ENCODE measurements around the gene WDR45B. TPM values are rescaled to one million over a fixed set of nuclear protein-coding genes. Genes with fewer than 3 reads are reported as not detected.
"Not testable (repeated sequence)": the region's sequence is repeated elsewhere in the genome, so short reads cannot be mapped to it uniquely, and the experiment has no call there.

The WDR45B gene
- total RNA-seq, 2 donors from 2014 or later = 66.0 to 204 TPM

DNA sequence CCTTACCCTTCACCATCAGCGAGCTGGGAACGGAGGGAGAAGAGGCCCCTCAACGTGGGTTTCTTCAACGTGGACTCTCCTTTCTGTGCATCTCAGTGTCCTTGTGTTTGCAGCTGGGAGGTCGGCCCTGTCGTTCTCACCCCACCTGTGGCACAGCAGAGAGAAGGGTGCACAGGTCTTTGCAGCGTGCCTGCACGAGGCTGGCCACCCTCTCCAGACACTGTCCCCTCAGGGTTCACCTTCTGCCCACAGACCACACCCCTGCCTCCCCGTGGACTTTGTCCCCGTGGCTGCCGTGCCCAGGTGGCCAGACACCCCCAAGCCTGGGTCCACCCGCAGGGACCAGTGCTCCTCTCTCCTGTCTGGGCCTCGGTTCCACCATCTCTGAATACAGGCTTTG, 7.3 kb upstream of the WDR45B start:
- no peaks in the 10 kb centered on the region for H3K4me1 Mint-ChIP-seq
- H3K36me3 Mint-ChIP-seq (ENCODE audit: low read depth) = no peaks in the 10 kb centered on the region
- H3K27ac Mint-ChIP-seq = no peak overlapping the region
- no peak for ATAC-seq (replicated peaks)
- H3K27me3 Mint-ChIP-seq = no peaks in the 10 kb centered on the region
- no peaks in the 10 kb centered on the region for H3K9me3 Mint-ChIP-seq
- H3K4me3 Mint-ChIP-seq = no peak overlapping the region

DNA sequence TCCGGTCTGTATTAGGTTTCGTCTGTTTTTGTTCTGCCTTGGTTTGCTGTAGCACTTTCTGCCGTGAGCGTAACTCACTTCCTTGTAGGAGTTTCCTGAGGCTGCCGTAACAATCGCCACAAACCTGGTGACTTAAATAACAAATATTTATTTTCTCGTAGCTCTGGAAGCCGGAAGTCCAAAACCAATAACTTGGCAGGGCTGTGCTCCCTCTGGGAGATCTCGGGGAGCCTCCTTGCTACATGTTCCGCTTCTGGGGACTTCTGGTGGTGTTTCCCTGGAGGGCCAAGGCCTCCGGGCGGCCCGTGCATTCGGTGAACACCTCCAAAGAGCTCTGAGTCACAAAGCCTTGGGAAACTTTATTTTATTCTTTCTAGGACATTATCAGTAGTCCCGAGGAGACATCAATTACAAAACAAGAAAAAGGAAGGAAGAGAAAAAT, 6.8 kb upstream of the WDR45B start:
- H3K36me3 Mint-ChIP-seq (ENCODE audit: low read depth) = no peaks in the 10 kb centered on the region
- H3K4me1 Mint-ChIP-seq = peaks cover under 1% of the 10 kb centered on the region
- H3K27ac Mint-ChIP-seq = no peak overlapping the region
- no peak for ATAC-seq (replicated peaks)
- H3K9me3 Mint-ChIP-seq = no peaks in the 10 kb centered on the region
- H3K27me3 Mint-ChIP-seq = no peaks in the 10 kb centered on the region
- no peak overlapping the region for H3K4me3 Mint-ChIP-seq

DNA sequence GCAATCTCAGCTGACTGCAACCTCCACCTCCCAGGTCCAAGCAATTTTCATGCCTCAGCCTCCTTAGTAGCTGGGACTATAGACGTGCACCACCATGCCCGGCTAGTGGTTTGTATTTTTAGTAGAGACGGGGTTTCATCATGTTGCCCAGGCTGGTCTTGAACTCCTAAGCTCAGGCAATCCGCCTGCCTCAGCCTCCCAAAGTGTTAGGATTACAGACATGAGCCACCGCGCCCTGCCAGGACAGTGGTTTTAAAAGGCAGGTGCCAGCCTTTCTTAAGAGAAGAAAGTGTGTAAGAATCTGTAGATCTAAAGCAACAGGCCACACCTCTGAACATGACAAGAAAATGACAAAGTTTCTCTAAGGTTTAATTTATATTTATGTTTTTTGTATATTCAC, 6.4 kb upstream of the WDR45B start:
- not testable (repeated sequence) for H3K36me3 Mint-ChIP-seq (ENCODE audit: low read depth); H3K27me3 Mint-ChIP-seq; H3K9me3 Mint-ChIP-seq; H3K4me1 Mint-ChIP-seq; H3K4me3 Mint-ChIP-seq; ATAC-seq (replicated peaks); H3K27ac Mint-ChIP-seq

DNA sequence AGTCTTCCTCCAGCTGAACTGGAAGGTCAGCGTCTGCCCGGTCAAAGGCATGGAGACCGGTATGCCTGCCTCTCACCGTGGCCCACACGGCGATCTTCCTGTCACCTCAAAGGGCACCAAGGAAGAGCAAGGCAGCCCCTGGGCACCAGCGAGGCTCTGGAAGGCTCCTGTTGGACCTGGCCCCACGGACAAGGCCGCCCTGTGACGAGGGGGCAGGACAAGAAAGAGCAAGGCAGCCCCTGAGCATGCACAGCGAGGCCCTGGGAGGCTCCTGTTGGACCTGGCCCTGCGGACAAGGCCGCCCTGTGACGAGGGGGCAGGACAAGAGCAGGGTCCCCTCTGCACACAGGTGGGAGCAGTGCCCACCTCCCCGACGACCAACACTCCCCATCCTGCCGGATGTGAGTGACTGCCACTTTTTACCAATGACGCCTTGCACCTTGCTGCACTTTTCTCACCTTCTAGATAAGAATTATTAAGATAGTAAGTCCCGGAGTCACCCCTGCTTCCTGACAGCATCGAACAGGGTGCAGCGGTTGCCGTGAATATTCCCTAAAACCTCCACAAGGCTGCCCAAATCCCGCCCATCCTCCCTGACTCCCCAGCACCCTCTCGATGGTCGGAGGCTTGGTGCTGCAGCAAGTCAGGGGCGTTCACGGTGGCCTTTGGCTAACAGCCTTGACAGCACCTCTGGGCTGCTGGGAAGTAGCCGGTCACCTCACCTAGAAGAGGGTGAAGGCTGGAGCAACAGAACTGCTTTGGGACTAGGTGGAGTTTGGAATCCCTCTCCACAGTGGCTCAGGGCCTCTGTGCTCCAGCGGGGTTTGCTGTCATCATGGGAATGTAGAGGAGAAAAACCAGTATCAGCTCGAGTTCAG, 5.6 kb upstream of the WDR45B start:
- Mint-ChIP-seq H3K27me3 (no peaks in the 10 kb centered on the region), H3K9me3 (no peaks in the 10 kb centered on the region), H3K4me3 (no peak overlapping the region), H3K4me1 (peaks cover 5% of the 10 kb centered on the region), H3K27ac (no peak overlapping the region), H3K36me3 (ENCODE audit: low read depth) (no peaks in the 10 kb centered on the region)
- no peak for ATAC-seq (replicated peaks)

DNA sequence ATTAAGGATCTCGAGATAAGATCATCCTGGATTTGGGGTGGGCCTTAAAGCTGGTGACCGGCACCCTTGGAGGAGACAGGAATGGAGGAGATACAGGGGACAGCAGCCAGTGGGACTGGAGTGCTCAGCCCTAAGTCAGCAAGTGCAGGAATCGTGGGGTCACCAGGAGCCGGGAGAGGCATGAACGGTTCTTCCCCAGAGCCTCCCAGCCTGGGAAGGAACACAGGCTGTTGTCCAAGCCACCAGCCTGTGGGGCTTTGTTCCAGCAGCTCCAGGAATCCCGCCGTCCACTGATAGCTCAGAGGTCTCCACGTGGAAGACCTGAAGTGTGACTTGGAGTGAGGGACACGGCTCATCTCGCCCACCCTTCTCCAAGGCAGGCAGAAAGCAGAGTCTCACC, 2.5 kb upstream of the WDR45B start:
- no peaks in the 10 kb centered on the region for H3K27me3 Mint-ChIP-seq

DNA sequence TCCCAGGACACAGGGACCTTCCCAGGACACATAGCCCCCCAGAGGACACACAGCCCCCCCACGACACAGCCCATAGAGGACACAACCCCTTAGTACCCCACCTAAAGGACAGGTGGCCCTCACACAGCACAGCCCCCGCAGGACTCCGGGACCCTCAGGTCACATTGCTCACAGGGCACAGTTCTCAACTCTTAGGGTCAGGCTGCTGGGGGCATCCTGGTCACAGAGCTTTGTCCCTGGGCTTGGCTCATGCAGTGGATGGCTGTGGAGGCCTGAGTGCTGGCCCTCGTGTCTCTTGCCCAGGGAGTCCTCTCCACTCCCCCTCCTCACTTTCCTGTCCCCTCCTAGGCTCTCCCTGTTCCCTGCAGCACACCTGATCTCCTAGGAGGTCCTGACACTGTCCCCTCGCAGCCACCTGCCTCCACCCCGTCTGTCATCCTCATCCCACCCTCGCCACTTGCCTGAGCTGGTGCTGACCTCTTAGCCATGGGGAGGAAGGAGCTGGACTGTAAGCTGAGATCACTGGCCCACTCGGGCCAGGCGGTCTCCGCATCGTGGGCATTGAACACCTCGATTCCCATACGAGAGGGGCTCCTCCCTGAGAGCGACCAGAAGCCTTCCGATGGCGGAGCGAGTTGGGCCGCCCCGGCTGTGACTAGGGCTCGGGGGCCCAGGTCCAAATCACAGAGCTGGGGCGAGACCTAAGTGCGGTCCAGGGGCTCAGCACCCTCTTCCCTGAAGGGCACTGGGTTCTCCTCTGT, 1.4 kb upstream of the WDR45B start:
- no peak for ATAC-seq (replicated peaks)
- peaks cover 30% of the 10 kb centered on the region for H3K36me3 Mint-ChIP-seq (ENCODE audit: low read depth)
- H3K4me1 Mint-ChIP-seq = peaks cover 14% of the 10 kb centered on the region
- peak overlapping the region; percentile 83 for H3K4me3 Mint-ChIP-seq
- no peaks in the 10 kb centered on the region for H3K9me3 Mint-ChIP-seq
- no peaks in the 10 kb centered on the region for H3K27me3 Mint-ChIP-seq
- peak overlapping the region; percentile 72 for H3K27ac Mint-ChIP-seq

More for the DNA sequence above, 2.5 kb upstream of the WDR45B start:
- ATAC-seq (replicated peaks) = no peak
- H3K27ac Mint-ChIP-seq = peak overlapping the region; percentile 72
- H3K36me3 Mint-ChIP-seq (ENCODE audit: low read depth) = peaks cover 20% of the 10 kb centered on the region
- peaks cover 8% of the 10 kb centered on the region for H3K4me1 Mint-ChIP-seq
- H3K4me3 Mint-ChIP-seq = peak overlapping the region; percentile 83
- no peaks in the 10 kb centered on the region for H3K9me3 Mint-ChIP-seq

DNA sequence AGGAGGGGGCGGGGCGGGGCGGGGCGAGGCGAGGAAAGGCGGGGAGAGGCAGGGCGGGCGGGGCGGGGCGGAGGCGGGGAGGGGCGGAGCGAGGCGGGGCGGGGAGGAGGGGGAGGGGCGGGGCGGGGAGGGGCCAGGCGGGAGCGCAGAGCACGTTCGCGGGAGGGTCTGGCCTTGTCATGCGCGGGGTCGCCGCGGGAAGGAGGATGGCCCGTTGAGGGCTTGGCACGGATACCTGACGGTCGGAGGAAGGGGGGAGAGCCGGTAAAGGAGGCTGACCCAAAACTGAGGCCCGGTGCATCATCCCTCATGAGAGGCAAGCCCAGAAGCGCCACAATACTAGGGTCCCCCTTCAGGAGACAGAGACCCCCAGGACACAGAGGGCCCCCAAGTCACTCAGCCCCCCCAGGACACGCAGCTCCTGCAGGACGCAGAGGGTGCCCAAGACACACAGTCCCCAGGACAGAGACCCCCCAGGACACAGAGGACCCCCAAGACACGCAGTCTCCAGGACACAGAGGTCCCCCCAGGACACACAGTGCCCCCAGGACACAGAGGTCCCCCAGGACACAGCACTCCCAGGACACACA, 593 bp upstream of the WDR45B start:
- H3K27me3 Mint-ChIP-seq = no peaks in the 10 kb centered on the region
- peak overlapping the region; percentile 83 for H3K4me3 Mint-ChIP-seq
- peaks cover 14% of the 10 kb centered on the region for H3K4me1 Mint-ChIP-seq
- peaks cover 38% of the 10 kb centered on the region for H3K36me3 Mint-ChIP-seq (ENCODE audit: low read depth)
- no peak overlapping the region for H3K27ac Mint-ChIP-seq
- no peaks in the 10 kb centered on the region for H3K9me3 Mint-ChIP-seq
- peak; percentile 10 for ATAC-seq (replicated peaks)

DNA sequence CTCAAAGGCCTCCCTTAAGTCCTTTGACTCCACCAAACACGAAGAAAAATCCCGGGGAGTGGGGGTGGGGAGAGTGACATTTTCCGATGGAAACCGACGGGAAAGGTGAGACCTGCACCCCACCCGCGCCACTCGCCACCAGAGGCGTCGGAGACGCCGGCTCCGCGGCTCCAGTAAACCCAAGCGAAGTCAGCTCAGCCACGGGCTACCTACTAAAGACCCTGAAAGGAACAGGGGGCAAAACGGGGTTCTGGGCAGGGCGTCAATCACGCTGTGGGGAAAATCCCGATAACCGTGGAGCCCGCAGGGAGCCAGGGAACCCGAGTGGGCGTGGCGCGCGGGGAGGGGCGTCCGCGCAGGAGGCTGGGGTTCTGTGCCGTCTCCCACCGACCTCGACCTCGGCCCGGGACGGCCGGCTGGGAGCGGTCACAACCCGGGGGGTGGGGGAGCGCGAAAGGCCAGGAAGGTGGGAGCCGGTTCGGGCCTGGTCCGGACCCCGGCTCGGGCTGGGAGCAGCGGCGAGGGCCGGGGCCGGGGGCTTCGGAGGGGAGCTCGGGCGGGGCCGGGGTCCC, 565 bp downstream of the WDR45B start:
- Mint-ChIP-seq H3K9me3 (no peaks in the 10 kb centered on the region), H3K27me3 (no peaks in the 10 kb centered on the region), H3K4me1 (peaks cover 14% of the 10 kb centered on the region), H3K27ac (peak overlapping the region; percentile 83), H3K4me3 (peak overlapping the region; percentile 83), H3K36me3 (ENCODE audit: low read depth) (peaks cover 50% of the 10 kb centered on the region)
- peak; percentile 53 for ATAC-seq (replicated peaks)

DNA sequence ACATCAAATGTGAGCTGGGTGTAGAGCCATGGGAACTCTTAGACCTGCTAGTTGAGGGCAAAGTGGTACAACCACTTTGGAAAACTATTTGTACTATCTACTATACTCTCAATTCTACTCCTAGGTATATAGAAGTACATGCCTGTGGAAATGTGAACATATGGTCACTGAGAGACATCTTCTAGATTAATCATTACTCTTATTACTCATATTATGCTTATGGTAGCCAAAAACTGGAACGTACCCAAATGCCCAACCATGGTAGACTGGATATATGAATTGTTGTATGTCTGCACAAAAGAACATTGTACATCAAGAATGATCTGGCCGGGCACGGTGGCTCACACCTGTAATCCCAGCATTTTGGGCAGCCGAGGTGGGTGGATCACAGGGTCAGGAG, 2.7 kb downstream of the WDR45B start:
- H3K27me3 Mint-ChIP-seq = no peaks in the 10 kb centered on the region
- no peak for ATAC-seq (replicated peaks)
- H3K36me3 Mint-ChIP-seq (ENCODE audit: low read depth) = peaks cover 72% of the 10 kb centered on the region
- peak overlapping the region; percentile 83 for H3K4me3 Mint-ChIP-seq
- H3K4me1 Mint-ChIP-seq = peaks cover 14% of the 10 kb centered on the region
- no peaks in the 10 kb centered on the region for H3K9me3 Mint-ChIP-seq
- no peak overlapping the region for H3K27ac Mint-ChIP-seq

DNA sequence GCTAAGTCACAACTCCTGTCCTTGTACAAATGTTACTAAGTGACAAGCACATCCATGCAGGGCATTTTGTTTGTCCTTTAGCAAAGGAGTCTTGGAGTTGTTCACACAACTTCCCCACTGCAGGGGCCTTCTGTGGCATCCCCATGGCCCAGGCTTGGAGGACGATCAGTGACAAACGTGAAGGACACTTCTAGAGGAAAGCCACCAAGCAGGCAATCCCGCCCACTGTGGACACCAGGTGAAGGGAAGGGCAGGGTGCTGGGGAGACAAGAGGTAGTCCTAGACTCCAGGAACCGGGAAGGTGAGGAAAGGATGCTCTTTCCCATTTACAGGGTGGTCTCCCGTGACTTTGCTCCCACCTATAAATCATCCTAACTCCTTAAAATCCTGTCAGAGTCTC, 4.1 kb downstream of the WDR45B start:
- Mint-ChIP-seq H3K9me3 (no peaks in the 10 kb centered on the region), H3K27ac (no peak overlapping the region), H3K27me3 (no peaks in the 10 kb centered on the region), H3K36me3 (ENCODE audit: low read depth) (peaks cover 85% of the 10 kb centered on the region), H3K4me3 (no peak overlapping the region), H3K4me1 (peaks cover 14% of the 10 kb centered on the region)
- ATAC-seq (replicated peaks) = no peak

DNA sequence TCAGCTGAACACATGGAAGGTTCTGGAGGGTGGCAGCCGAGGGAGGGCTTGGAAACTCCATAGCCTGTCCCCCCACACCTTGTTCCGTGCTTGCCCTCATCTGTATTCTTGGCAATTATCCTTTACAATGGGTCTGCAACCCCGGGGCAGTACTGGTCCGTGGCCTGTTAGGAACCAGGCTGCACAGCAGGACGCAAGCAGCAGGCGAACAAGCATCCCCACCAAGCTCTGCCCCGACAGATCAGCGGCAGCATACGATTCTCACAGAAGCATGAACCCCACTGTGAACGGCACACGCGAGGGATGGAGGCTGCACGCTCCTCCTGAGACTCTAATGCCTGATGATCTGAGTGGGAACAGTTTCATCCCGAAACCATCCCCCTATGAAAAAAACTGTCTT, 6.2 kb downstream of the WDR45B start:
- no peak overlapping the region for H3K27ac Mint-ChIP-seq
- peaks cover 98% of the 10 kb centered on the region for H3K36me3 Mint-ChIP-seq (ENCODE audit: low read depth)
- H3K4me1 Mint-ChIP-seq = peaks cover 26% of the 10 kb centered on the region
- ATAC-seq (replicated peaks) = no peak
- H3K9me3 Mint-ChIP-seq = no peaks in the 10 kb centered on the region
- H3K4me3 Mint-ChIP-seq = no peak overlapping the region
- no peaks in the 10 kb centered on the region for H3K27me3 Mint-ChIP-seq

DNA sequence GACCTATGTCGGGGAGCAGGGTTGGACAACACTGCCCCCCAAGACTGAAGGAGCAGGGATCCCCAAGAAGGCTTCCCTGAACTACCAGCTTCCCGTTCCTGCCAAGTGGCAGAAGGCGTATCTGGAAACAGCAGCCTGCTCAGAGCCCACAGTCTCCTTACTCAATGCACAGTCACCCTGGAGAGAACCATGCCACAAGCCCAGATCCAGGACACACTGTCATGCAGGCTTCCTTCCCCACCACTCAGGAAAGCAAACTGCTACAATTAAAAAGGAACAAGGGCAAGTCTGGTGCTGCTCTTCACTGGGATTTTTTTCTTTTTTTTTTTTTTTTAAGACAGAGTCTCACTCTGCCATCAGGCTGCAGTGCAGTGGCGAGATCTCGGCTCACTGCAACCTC, 8.2 kb downstream of the WDR45B start:
- ATAC-seq (replicated peaks) = no peak
- Mint-ChIP-seq H3K4me1 (peaks cover 24% of the 10 kb centered on the region), H3K27ac (no peak overlapping the region), H3K9me3 (no peaks in the 10 kb centered on the region), H3K4me3 (no peak overlapping the region), H3K36me3 (ENCODE audit: low read depth) (peaks cover 98% of the 10 kb centered on the region), H3K27me3 (no peaks in the 10 kb centered on the region)

DNA sequence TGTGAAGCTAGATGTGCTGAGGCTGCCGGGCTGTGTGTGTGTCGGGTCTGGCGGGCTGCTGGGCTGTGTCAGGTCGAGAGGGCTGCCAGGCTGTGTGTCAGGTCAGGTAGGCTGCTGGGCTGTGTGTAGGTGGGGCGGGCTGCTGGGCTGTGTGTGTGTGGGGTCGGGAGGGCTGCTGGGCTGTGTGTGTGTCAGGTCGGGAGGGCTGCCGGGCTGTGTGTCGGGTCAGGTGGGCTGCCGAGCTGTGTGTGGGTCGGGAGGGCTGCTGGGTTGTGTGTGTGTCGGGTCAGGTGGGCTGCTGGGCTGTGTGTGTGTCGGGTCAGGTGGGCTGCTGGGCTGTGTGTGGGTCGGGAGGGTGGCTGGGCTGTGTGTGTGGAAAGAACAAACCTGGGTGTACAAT, 8.6 kb downstream of the WDR45B start:
- H3K27ac Mint-ChIP-seq = no peak overlapping the region
- no peaks in the 10 kb centered on the region for H3K9me3 Mint-ChIP-seq
- H3K4me1 Mint-ChIP-seq = peaks cover 28% of the 10 kb centered on the region
- peak overlapping the region; percentile 41 for H3K4me3 Mint-ChIP-seq
- ATAC-seq (replicated peaks) = no peak
- peaks cover 98% of the 10 kb centered on the region for H3K36me3 Mint-ChIP-seq (ENCODE audit: low read depth)
- H3K27me3 Mint-ChIP-seq = no peaks in the 10 kb centered on the region

DNA sequence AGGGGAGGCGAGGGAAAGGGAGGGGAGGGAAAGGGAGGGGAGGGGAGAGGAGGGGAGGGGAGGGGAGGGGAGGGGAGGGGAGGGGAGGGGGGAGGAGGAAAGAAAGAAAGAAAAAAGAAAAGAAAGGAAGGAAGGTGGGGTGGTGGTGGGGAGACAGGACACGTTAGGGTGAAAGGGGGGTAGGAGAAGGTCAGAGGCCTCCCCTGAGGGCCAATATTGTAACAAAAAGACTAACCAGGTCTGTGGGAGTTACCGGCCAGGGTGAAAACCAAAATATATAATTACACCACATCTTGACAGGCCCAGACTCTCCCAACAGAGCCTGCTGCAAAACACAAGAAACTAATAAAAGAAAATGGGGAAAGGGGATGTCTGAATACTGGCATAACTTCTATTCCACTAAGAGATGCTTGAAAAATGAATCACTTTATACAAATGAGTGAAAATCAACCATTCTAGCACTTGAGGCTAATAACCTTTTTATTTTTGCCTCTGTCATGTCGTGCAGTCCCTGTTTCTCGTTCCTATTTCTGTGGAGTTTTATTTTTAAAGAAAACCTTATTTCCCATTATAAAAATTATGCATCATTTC, 10.0 kb downstream of the WDR45B start:
- Mint-ChIP-seq H3K9me3 (no peaks in the 10 kb centered on the region), H3K36me3 (ENCODE audit: low read depth) (peaks cover 98% of the 10 kb centered on the region)

More for the DNA sequence above, 10.0 kb downstream of the WDR45B start:
- Mint-ChIP-seq H3K27ac (no peak overlapping the region), H3K4me1 (peaks cover 30% of the 10 kb centered on the region), H3K4me3 (peak overlapping the region; percentile 61), H3K27me3 (no peaks in the 10 kb centered on the region)
- no peak for ATAC-seq (replicated peaks)
